HG03520 (cell line): Measurements from ENCODE around the gene PRKCSH.
A peak's percentile ranks its signal among the peaks of the same experiment; 100 is the strongest.
"Not testable (repeated sequence)": the region's sequence is repeated elsewhere in the genome, so short reads cannot be mapped to it uniquely, and the experiment has no call there.

ENCODE experiments used
- ATAC-seq: cut with Tn5 transposase; IDR thresholded peaks from one replicate; pipeline ENCODE4 v1.9.1; 2021; ENCODE audit warnings: mild to moderate bottlenecking, moderate library complexity; ENCODE audit not compliant: unreplicated experiment

PRKCSH gene, protein sequence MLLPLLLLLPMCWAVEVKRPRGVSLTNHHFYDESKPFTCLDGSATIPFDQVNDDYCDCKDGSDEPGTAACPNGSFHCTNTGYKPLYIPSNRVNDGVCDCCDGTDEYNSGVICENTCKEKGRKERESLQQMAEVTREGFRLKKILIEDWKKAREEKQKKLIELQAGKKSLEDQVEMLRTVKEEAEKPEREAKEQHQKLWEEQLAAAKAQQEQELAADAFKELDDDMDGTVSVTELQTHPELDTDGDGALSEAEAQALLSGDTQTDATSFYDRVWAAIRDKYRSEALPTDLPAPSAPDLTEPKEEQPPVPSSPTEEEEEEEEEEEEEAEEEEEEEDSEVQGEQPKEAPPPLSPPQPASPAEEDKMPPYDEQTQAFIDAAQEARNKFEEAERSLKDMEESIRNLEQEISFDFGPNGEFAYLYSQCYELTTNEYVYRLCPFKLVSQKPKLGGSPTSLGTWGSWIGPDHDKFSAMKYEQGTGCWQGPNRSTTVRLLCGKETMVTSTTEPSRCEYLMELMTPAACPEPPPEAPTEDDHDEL

DNA sequence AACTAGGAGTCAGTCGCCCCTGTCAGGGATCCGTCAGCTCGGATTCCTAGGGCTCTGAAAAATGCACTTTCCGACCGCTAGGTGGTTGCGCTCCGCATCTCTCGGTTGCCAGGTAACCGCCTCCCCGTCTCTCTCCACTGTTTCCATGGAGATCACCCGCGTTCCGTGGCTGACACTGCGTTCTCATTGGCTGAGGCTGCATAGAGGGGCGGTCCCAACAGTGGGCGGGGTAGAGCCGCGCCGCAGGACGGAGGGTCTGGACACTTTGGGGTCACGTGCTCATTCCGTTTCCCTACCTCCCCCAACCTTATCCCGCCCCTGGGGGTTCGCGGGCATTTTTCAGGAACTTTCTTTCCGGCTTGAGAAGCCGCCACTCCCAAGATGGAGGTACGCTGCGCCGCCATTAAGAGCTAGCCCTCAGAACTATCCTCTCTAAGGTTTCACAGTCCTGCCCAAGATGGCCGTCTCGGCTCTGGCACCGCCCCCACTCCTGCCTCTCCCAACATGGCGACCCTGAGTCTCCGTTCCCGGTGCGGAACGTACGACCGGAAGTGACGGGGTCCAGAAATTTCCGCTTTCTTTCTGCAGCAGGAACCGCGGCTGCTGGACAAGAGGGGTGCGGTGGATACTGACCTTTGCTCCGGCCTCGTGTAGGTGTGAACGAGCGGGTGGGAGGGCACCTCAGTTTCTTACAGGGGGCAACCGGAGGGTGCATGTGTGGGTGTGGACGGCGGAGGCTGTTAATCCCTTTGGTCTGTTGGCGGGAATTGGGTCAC lies at the start of gene PRKCSH, which contains the start of gene ODAD3:
Gene PRKCSH (plus strand): TSS at position 579 of the 776 bp plus-strand sequence. CDS start 483 bp downstream, outside the sequence.
Gene ODAD3 (minus strand): TSS at position 65 of the 776 bp plus-strand sequence. CDS start 105 bp downstream, outside the sequence.
- ATAC-seq: peak; percentile 76

- no peak for ATAC-seq
These were observed 48.0 kb upstream of the PRKCSH start for GRCh38 chr19:11387162-11388034.

DNA sequence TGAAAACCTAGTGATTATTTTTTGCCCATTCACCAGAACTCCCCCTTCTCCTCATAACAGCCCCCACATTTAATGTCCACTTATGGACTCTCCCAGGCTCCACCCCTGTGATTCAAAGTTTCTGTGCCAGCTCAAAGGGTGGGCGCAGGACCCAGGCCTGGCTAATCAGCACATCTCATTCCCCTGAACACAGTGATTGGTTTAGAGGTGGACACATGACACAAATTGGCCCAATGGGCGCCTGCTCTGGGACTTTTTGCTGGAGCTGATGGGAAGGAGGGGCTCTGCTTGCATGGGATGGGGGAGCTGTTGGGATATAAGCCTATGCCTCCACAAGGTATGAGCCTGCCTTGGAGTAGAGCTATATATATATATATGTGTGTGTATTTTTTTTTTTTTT lies 45.1 kb upstream of the PRKCSH start:
- ATAC-seq: no peak

DNA sequence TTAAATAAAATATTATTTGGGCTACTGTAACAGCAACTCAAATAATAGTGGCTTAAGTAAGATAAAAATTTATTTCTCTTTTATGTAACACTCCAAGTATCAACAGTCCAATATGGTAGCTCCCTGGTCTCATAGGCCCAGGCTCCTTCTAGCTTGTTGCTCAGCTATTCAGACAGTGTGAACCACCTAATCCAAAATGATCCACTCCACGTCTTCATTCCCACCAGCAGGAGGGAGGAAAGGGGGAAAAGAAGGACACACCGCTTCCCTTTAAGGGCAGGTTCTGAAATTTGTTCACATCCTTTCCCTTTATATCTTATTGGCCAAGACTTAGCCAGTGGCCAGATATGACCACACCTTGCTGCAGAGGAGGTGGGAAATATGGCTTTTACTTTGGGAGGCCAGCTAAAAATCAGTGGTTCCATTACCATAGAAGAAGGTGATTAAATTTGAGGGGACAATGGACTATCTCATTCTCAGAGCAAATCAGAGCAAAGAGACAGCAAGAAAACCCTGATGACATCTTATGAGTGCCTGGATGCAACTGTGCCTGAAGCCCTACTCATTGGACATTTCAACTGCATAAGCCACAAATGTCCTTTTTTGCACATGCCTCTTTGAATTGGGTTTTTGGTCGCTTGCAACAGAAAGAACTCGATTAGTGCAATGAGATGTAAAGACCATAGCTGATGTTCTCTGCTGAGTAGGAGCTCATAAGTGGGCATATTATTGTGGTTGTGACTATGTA lies 44.3 kb upstream of the PRKCSH start:
- no peak for ATAC-seq

DNA sequence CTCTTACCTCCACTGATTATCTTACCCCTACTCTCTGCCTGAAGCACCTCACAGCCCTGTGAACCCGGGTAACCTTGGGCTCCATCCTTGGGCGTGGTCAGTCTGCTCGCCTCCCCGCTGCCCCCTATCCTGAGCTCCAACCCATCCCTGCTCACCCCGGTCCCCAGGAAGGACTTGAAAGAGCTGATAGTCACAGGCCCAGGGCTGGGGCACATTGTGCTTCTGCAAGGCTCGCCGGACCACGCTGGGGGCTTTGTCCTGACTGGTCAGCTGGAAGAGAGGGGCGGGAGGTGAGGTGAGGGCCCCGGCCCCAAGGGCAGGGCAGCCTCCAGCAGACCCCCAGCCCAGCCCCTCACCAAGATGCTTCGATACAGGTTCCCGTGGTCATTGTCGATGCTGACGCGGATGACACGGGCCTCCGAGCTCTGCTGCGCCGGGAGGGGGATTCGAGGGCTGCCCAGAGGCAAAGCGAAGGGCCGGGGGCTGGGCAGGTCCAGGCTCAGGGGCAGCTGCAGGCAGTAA lies 38.3 kb upstream of the PRKCSH start:
- no peak for ATAC-seq

DNA sequence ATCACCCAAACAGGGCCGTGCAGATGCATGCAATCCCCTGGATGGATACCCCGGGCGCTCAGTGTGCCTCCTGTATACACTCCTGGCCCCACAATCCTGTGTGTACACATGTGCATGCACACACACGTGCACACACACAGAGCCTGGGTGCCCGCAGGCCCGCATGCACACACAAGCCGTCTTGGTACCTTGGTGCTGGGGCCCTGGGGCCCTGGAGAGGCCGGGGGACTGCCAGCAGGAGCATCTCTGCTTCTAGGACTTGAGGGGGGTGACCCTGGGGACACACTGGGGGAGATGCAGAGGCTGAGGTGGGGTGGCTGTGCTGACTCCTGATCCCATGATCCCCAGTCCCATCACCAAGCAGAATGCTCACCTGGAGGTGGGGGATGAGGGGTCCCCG lies 35.8 kb upstream of the PRKCSH start:
- ATAC-seq: no peak

DNA sequence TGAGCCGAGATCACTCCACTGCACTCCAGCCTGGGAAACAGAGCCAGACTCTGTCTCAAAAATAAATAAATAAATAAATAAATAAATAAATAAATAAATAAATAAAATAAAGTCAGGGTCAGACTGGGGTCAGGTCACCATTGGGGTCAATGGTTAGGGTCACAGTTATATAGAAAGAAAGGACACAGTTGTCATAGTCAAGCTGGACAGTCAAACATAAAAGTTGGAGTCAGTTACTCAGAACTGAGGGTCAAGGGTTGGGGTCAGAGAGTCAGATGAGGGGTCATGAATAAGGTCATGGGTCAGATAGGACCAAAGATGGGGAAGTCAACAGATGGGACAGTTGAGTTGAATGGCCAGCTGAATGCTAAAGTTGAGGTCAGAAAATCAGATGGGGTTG lies 34.6 kb upstream of the PRKCSH start:
- no peak for ATAC-seq

DNA sequence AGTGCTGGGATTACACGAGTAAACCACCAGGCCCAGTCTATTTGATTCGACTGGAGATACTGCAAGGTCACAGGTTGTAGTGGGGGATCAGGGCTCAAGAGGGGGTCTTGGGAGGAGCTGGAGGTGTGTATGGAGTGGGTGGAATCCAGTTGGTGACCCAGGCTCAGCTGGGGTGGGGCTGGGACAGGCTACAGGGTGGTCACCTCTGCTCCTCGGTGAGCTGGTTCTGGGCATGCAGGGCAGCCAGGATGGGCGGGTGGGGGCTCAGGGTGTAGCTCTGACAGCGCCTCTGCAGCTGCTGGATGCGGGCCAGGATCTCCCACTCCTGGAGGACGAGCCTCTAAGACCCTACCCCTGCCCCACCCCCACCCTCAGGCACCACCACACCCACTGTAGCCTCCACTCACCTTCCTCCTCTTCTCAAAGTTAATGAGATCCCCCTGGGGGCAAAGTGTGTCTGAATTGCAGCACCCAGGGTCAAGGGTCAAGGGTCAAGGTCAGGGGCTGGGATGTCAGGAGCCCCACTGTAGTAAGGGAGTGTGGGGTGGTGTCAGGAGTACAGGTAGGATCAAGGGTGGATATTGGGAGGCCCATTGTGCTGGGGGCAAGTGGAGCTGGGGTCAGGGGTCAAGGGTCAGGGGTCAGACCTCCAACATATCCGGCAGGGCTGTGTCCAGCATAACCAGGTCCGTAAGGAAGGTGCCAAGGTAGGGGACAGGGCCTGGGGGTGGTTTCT lies 33.5 kb upstream of the PRKCSH start:
- no peak for ATAC-seq

GRCh38 chr19:11404588-11405222 lies 30.7 kb upstream of the PRKCSH start:
- ATAC-seq: no peak

DNA sequence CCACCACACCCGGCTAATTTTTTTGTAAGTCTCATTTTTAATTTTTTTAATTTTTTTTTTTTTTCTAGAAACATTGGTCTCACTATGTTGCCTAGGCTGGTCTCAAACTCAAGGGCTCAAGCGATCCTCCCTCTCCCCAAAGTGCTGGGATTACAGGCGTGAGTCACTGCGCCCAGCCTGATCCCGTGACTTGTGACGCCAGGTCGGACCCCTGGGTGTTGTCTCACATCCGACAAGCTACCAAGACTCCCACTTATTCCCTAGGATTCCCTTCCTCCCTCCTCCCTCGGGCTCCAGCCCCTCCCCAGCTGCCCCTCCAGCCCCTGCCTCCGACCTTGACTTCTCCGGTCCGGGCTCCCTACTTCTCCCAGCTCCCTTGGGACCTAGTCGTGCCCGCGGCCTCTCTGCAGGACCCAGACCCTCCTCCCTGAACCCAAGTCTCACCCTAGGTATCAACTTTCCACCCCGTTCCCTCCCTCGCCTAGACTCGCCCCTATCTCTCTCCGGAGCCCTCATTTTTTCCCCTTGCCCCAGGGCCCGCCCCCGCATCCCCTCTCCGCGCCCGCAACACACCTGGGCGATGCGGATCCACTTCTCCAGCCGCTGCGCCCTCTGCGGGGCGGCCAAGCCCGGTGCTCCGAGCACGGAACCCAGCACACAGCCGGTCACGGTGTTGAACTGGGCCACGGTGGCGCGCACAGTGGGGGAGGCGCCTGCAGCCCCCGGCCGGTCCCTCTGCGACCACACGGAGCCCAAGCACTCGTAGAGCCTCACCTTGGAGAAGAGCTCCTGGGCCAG lies 29.4 kb upstream of the PRKCSH start:
- no peak for ATAC-seq

GRCh38 chr19:11406703-11407236 lies 28.7 kb upstream of the PRKCSH start:
- not testable (repeated sequence) for ATAC-seq

DNA sequence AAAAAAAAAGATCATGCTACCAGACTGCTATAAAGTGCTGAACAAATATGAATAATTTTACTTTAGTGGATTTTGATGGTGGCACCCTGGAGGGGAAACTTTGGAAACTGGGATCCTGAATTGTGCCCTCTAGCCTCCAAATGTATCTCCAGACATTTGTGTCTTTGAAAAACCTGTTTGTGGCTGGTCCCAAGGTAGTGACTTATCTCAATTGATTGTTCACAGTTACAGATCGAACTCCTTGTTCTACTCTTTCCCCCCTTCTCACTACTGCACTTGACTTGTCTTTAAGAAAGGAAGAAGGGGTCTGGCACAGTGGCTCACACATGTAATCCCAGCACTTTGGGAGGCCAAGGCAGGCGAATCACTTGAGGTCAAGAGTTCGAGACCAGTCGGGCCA lies 26.8 kb upstream of the PRKCSH start:
- ATAC-seq: no peak

DNA sequence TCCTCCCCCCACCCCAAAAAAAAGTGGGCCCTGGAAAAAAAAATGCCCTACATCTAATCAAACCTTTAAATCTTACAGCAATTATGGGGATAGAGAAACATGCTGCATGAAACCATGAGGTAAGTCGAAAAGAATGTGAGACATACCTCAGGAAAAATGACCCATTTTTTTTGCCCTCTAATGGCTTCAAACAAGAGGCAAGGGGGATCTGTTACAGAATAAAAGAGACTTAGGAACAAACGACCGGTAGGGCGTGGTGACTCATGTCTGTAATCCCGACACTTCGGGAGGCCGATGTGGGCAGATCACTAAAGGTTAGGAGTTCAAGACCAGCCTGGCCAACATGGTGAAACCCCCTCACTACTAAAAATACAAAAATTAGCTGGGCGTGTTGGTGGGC lies 24.8 kb upstream of the PRKCSH start:
- ATAC-seq: no peak

- ATAC-seq: no peak
These were observed 20.9 kb upstream of the PRKCSH start for GRCh38 chr19:11414544-11414943.

DNA sequence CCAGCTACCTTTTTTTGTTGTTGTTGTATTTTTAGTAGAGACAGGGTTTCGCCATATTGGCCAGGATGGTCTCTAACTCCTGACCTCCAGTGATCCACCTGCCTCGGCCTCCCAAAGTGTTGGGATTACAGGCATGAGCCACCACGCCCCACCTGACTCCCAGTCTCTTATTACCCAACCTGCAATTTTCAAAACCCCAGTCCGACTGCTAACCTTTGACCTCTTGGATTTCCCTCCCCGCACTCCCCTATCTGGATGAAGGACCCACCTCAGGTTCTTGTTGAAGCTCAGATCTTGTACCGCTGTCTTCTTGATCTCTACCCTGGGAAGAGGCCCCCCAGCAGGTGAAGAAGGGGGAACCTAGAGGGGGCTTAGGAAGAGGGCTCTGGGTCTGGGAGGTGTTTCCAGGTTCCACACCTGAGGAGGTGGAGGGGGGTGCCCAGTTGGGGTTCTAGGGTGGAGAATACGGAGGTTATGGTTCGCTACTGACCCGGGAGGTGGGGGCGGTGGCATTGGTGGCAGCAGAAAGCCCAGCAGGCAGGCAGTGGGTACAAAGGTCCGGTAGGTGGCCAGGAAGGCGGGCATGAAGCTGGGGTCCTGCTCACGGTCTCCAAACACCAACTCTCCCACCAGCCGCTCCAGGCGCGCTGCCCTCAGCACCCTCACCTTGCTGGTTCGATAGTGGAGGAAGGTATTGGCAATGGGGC lies 18.9 kb upstream of the PRKCSH start:
- no peak for ATAC-seq

GRCh38 chr19:11418094-11418548 lies 17.3 kb upstream of the PRKCSH start:
- ATAC-seq: no peak
